Activated B cell treated with CpG ODN at 0.5 μM for 24 hours (primary cell): ENCODE results near the gene PCSK4. TPM values are rescaled to one million over a fixed set of nuclear protein-coding genes. Genes with fewer than 3 reads are reported as not detected.
"Not testable (repeated sequence)": the region's sequence is repeated elsewhere in the genome, so short reads cannot be mapped to it uniquely, and the experiment has no call there.

Experiments
- ATAC-seq: fragments of 200-7000 bp; cut with Tn5 transposase; one replicate; pipeline ENCODE4 v1.10.0; 2021; ENCODE audit warnings: low read depth, mild to moderate bottlenecking, moderate library complexity
- CTCF ChIA-PET: fragments of 350-600 bp; sonication (Branson Sonifier 250); formaldehyde crosslinking; loops from one replicate; lab custom pipeline; 2021; ENCODE audit warnings: antibody characterized with exemption; lab: Charles Lee
- POLR2A ChIA-PET: fragments of 350-600 bp; sonication (Branson Sonifier 250); formaldehyde crosslinking; loops from one replicate; lab custom pipeline; 2021; ENCODE audit warnings: antibody characterized with exemption; lab: Charles Lee
- DNase-seq: peaks from one replicate; pipeline ENCODE4 v3.0.0; 2022
- H3K27ac Mint-ChIP-seq: one replicate; pipeline ENCODE4 v1.8.0; 2020; ENCODE audit warnings: mixed read lengths
- H3K27me3 Mint-ChIP-seq: one replicate; pipeline ENCODE4 v1.8.0; 2021; ENCODE audit warnings: mixed read lengths
- H3K36me3 Mint-ChIP-seq: one replicate; pipeline ENCODE4 v1.8.0; 2021; ENCODE audit warnings: low read depth, mixed read lengths
- H3K4me1 Mint-ChIP-seq: one replicate; pipeline ENCODE4 v1.8.0; 2021; ENCODE audit warnings: mixed read lengths
- H3K4me3 Mint-ChIP-seq: one replicate; pipeline ENCODE4 v1.8.0; 2020; ENCODE audit warnings: mild to moderate bottlenecking, mixed read lengths
- H3K9me3 Mint-ChIP-seq: one replicate; pipeline ENCODE4 v1.8.0; 2020; ENCODE audit warnings: mixed read lengths
- CTCF ChIP-seq: fragments of 200-600 bp; IDR thresholded peaks from one replicate; pipeline ENCODE4 v1.8.0; 2022; ENCODE audit warnings: antibody characterized with exemption, mild to moderate bottlenecking
- intact Hi-C: fragments of 100-400 bp; cut with micrococcal nuclease; formaldehyde crosslinking; loops from one replicate; pipeline ENCODE4 v1.15.1; 2024
- total RNA-seq: library from RNA; stranded (reverse); gene quantifications from 2 replicates; pipeline ENCODE4 v1.2.3, GENCODE V29; 2022

PCSK4 gene
- total RNA-seq, 1 donor from 2014 or later, result 1.3 TPM

GRCh38 chr19:1522061-1522460 lies 31.9 kb upstream of the PCSK4 start:
- no peaks in the 10 kb centered on the region for H3K9me3 Mint-ChIP-seq

GRCh38 chr19:1521636-1522035 lies 31.5 kb upstream of the PCSK4 start:
- Mint-ChIP-seq H3K4me3 (no peak overlapping the region), H3K27ac (no peak overlapping the region), H3K9me3 (no peaks in the 10 kb centered on the region), H3K27me3 (peaks cover 48% of the 10 kb centered on the region), H3K36me3 (no peaks in the 10 kb centered on the region), H3K4me1 (peaks cover 5% of the 10 kb centered on the region)
- TF ChIP-seq CTCF, result no peak
- ChIA-PET CTCF (no interaction called here), POLR2A (interaction anchor here (0.6 kb wide), 1 partner anchor 82 kb away, joined by 3 read pairs; no protein-coding TSS in a partner anchor)
- intact Hi-C loops, result no loop called here
- ATAC-seq (no peak), DNase-seq (no peak)

More at GRCh38 chr19:1522061-1522460, 31.9 kb upstream of the PCSK4 start:
- Mint-ChIP-seq H3K4me1 (peaks cover 5% of the 10 kb centered on the region), H3K27me3 (peaks cover 47% of the 10 kb centered on the region), H3K4me3 (no peak overlapping the region), H3K27ac (no peak overlapping the region), H3K36me3 (no peaks in the 10 kb centered on the region)
- TF ChIP-seq CTCF, result no peak
- ATAC-seq (no peak), DNase-seq (no peak)
- intact Hi-C loops, result no loop called here
- ChIA-PET CTCF (no interaction called here), POLR2A (no interaction called here)

- POLR2A ChIA-PET, result no interaction called here
- no peak for ATAC-seq
- CTCF ChIA-PET, result no interaction called here
These were observed 30.1 kb upstream of the PCSK4 start for GRCh38 chr19:1520203-1520780.

GRCh38 chr19:1519802-1520201 lies 29.7 kb upstream of the PCSK4 start:
- DNase-seq, ATAC-seq, POLR2A ChIA-PET, intact Hi-C loops, H3K9me3 Mint-ChIP-seq, CTCF ChIA-PET, H3K4me3 Mint-ChIP-seq, H3K27ac Mint-ChIP-seq, H3K4me1 Mint-ChIP-seq, H3K36me3 Mint-ChIP-seq: not testable (repeated sequence)
- H3K27me3 Mint-ChIP-seq, result peaks cover 42% of the 10 kb centered on the region

More at GRCh38 chr19:1520203-1520780, 30.1 kb upstream of the PCSK4 start:
- H3K4me3 Mint-ChIP-seq, result no peak overlapping the region
- H3K36me3 Mint-ChIP-seq, result no peaks in the 10 kb centered on the region
- no peak for DNase-seq
- peaks cover 43% of the 10 kb centered on the region for H3K27me3 Mint-ChIP-seq
- no peaks in the 10 kb centered on the region for H3K9me3 Mint-ChIP-seq
- intact Hi-C loops, result no loop called here
- no peak overlapping the region for H3K27ac Mint-ChIP-seq
- TF ChIP-seq CTCF, result no peak
- H3K4me1 Mint-ChIP-seq, result peaks cover 5% of the 10 kb centered on the region

GRCh38 chr19:1518471-1518870 lies 28.3 kb upstream of the PCSK4 start:
- H3K4me1 Mint-ChIP-seq, result no peaks in the 10 kb centered on the region
- ATAC-seq, result no peak
- H3K36me3 Mint-ChIP-seq, result no peaks in the 10 kb centered on the region
- no peak overlapping the region for H3K27ac Mint-ChIP-seq
- TF ChIP-seq CTCF, result no peak
- POLR2A ChIA-PET, result no interaction called here
- no peak overlapping the region for H3K4me3 Mint-ChIP-seq
- peaks cover 39% of the 10 kb centered on the region for H3K27me3 Mint-ChIP-seq
- DNase-seq, result no peak
- no peaks in the 10 kb centered on the region for H3K9me3 Mint-ChIP-seq
- CTCF ChIA-PET, result no interaction called here
- intact Hi-C loops, result no loop called here

GRCh38 chr19:1516395-1516753 lies 26.2 kb upstream of the PCSK4 start:
- no peak for TF ChIP-seq CTCF
- ChIA-PET POLR2A (no interaction called here), CTCF (no interaction called here)
- DNase-seq (no peak), ATAC-seq (no peak)
- Mint-ChIP-seq H3K27ac (no peak overlapping the region), H3K4me3 (no peak overlapping the region), H3K27me3 (peaks cover 36% of the 10 kb centered on the region), H3K36me3 (no peaks in the 10 kb centered on the region), H3K4me1 (peaks cover 5% of the 10 kb centered on the region), H3K9me3 (no peaks in the 10 kb centered on the region)
- intact Hi-C loops, result no loop called here
